Loucy (cell line): Measurements from ENCODE around the gene ACP1.

ENCODE experiments used
- H2AFZ ChIP-seq: fragments of 200-600 bp; sonication (generic); 2 replicates; pipeline ENCODE4 v1.6.0; 2016; ENCODE audit warnings: antibody characterized with exemption, mild to moderate bottlenecking, low read length, moderate library complexity
- H3F3A ChIP-seq: fragments of 200-600 bp; 2 replicates; pipeline ENCODE4 v1.6.0; 2016; ENCODE audit warnings: antibody characterized with exemption, low read depth, mild to moderate bottlenecking
- H3K27me3 ChIP-seq: fragments of 200-600 bp; sonication (generic); 2 replicates; pipeline ENCODE4 v1.6.1; 2014; ENCODE audit warnings: low read length, mild to moderate bottlenecking; ENCODE audit not compliant: insufficient read depth, poor library complexity, severe bottlenecking
- H3K36me3 ChIP-seq: fragments of 200-600 bp; sonication (generic); 2 replicates; pipeline ENCODE4 v1.6.1; 2016; ENCODE audit warnings: low read length; ENCODE audit not compliant: insufficient read depth
- H3K4me1 ChIP-seq: fragments of 200-600 bp; sonication (generic); 2 replicates; pipeline ENCODE4 v1.5.1; 2014; ENCODE audit warnings: low read length, mild to moderate bottlenecking; ENCODE audit not compliant: insufficient read depth, poor library complexity, severe bottlenecking
- H3K4me2 ChIP-seq: fragments of 200-600 bp; sonication (generic); 2 replicates; pipeline ENCODE4 v1.6.0; 2014; ENCODE audit warnings: antibody characterized with exemption, low read length, low read depth, mild to moderate bottlenecking; ENCODE audit not compliant: poor library complexity, severe bottlenecking
- H3K4me3 ChIP-seq: fragments of 200-600 bp; sonication (generic); 2 replicates; pipeline ENCODE4 v1.5.1; 2014; ENCODE audit warnings: low read length, mild to moderate bottlenecking, mixed read lengths; ENCODE audit not compliant: poor library complexity, severe bottlenecking
- H3K79me2 ChIP-seq: fragments of 200-600 bp; sonication (generic); 2 replicates; pipeline ENCODE4 v1.6.1; 2014; ENCODE audit warnings: low read length; ENCODE audit not compliant: insufficient read depth
- H3K9ac ChIP-seq: fragments of 200-600 bp; sonication (generic); 2 replicates; pipeline ENCODE4 v1.6.0; 2014; ENCODE audit warnings: mild to moderate bottlenecking, low read depth, low read length, moderate library complexity; ENCODE audit not compliant: poor library complexity, severe bottlenecking
- H3K9me2 ChIP-seq: fragments of 200-600 bp; sonication (generic); replicated peaks from 2 replicates; pipeline ENCODE4 v1.6.1; 2016; ENCODE audit warnings: low read depth, low read length, mixed read lengths
- H3K9me3 ChIP-seq: fragments of 200-600 bp; sonication (generic); 2 replicates; pipeline ENCODE4 v1.6.1; 2014; ENCODE audit warnings: mild to moderate bottlenecking, antibody characterized with exemption, low read length, low read depth; ENCODE audit not compliant: insufficient read depth
- H4K20me1 ChIP-seq: fragments of 200-600 bp; sonication (generic); 2 replicates; pipeline ENCODE4 v1.6.0; 2014; ENCODE audit warnings: antibody characterized with exemption, low read length, mild to moderate bottlenecking; ENCODE audit not compliant: insufficient read depth, poor library complexity, severe bottlenecking
- CTCF ChIP-seq: fragments of 200-600 bp; sonication (generic); conservative IDR thresholded peaks from 2 replicates; pipeline ENCODE4 v1.5.1; 2014; ENCODE audit warnings: mild to moderate bottlenecking, antibody characterized with exemption, low read length
- EZH2phosphoT487 ChIP-seq: fragments of 200-600 bp; IDR thresholded peaks from 2 replicates; pipeline ENCODE4 v1.6.1; 2018; ENCODE audit warnings: antibody characterized with exemption, mild to moderate bottlenecking, moderate library complexity, borderline replicate concordance

Gene ACP1

GRCh38 chr2:254241-254640, 10.5 kb upstream of the ACP1 start:
- Histone ChIP-seq H4K20me1 (no peaks in the 10 kb centered on the region), H3K9ac (no peak overlapping the region), H3K4me1 (peaks cover 7% of the 10 kb centered on the region), H3F3A (no peaks in the 10 kb centered on the region), H2AFZ (no peak overlapping the region), H3K79me2 (no peaks in the 10 kb centered on the region), H3K27me3 (no peaks in the 10 kb centered on the region), H3K9me3 (no peaks in the 10 kb centered on the region), H3K36me3 (no peaks in the 10 kb centered on the region), H3K4me3 (no peak overlapping the region), H3K9me2 (no peaks in the 10 kb centered on the region), H3K4me2 (no peak overlapping the region)
- TF ChIP-seq CTCF (no peak), EZH2phosphoT487 (no peak)

- no peak overlapping the region for H3K4me2 ChIP-seq
- H3F3A ChIP-seq: no peaks in the 10 kb centered on the region
- no peak overlapping the region for H2AFZ ChIP-seq
- no peak overlapping the region for H3K4me3 ChIP-seq
- H3K27me3 ChIP-seq: no peaks in the 10 kb centered on the region
- H3K9me2 ChIP-seq: no peaks in the 10 kb centered on the region
- no peaks in the 10 kb centered on the region for H3K9me3 ChIP-seq
- H3K79me2 ChIP-seq: no peaks in the 10 kb centered on the region
- H3K4me1 ChIP-seq: peaks cover 7% of the 10 kb centered on the region
- TF ChIP-seq EZH2phosphoT487 (no peak), CTCF (no peak)
- H4K20me1 ChIP-seq: no peaks in the 10 kb centered on the region
- no peak overlapping the region for H3K9ac ChIP-seq
- no peaks in the 10 kb centered on the region for H3K36me3 ChIP-seq
These were observed 9.6 kb upstream of the ACP1 start for GRCh38 chr2:255195-255594.

- Histone ChIP-seq H3K4me2 (no peak overlapping the region), H3K4me1 (peaks cover 9% of the 10 kb centered on the region), H3K9me3 (no peaks in the 10 kb centered on the region), H3K36me3 (no peaks in the 10 kb centered on the region), H3K4me3 (no peak overlapping the region), H3K9me2 (no peaks in the 10 kb centered on the region), H3K79me2 (no peaks in the 10 kb centered on the region), H3K27me3 (no peaks in the 10 kb centered on the region), H3F3A (no peaks in the 10 kb centered on the region), H2AFZ (no peak overlapping the region), H3K9ac (no peak overlapping the region), H4K20me1 (no peaks in the 10 kb centered on the region)
- no peak for TF ChIP-seq EZH2phosphoT487
- TF ChIP-seq CTCF: no peak
These were observed 8.7 kb upstream of the ACP1 start for GRCh38 chr2:256094-256493.
